A204.1 (cell line): Measurements from ENCODE around the gene TBCE.
"Not testable (repeated sequence)": the region's sequence is repeated elsewhere in the genome, so short reads cannot be mapped to it uniquely, and the experiment has no call there.

Experiments
- FAIRE-seq: peaks from 2 replicates; lab custom pipeline; 2012; peaks lifted over from hg19 to GRCh38; lab: Jason Lieb, UNC

The TBCE gene

GRCh38 chr1:235357485-235358373, 9.5 kb upstream of the TBCE start:
- FAIRE-seq, result no peak

GRCh38 chr1:235358899-235359298, 8.3 kb upstream of the TBCE start:
- no peak for FAIRE-seq

GRCh38 chr1:235364189-235364588, 3.0 kb upstream of the TBCE start:
- FAIRE-seq, result not testable (repeated sequence)

- no peak for FAIRE-seq
Observed at GRCh38 chr1:235366286-235366685, 941 bp upstream of the TBCE start.

GRCh38 chr1:235368428-235368827, 1.2 kb downstream of the TBCE start:
- FAIRE-seq, result no peak

GRCh38 chr1:235369802-235370201, 2.6 kb downstream of the TBCE start:
- no peak for FAIRE-seq

- FAIRE-seq, result no peak
Observed at GRCh38 chr1:235375919-235376605, 8.8 kb downstream of the TBCE start.

- not testable (repeated sequence) for FAIRE-seq
Observed at GRCh38 chr1:235378134-235378735, 11.0 kb downstream of the TBCE start.

GRCh38 chr1:235381955-235382739, 14.9 kb downstream of the TBCE start:
- FAIRE-seq, result not testable (repeated sequence)

- FAIRE-seq, result not testable (repeated sequence)
Observed at GRCh38 chr1:235385633-235386032, 18.4 kb downstream of the TBCE start.

- no peak for FAIRE-seq
Observed at GRCh38 chr1:235391874-235392273, 24.6 kb downstream of the TBCE start.

GRCh38 chr1:235397733-235398132, 30.5 kb downstream of the TBCE start:
- no peak for FAIRE-seq

- FAIRE-seq, result no peak
Observed at GRCh38 chr1:235399661-235400060, 32.4 kb downstream of the TBCE start.

GRCh38 chr1:235401251-235401650, 34.0 kb downstream of the TBCE start:
- no peak for FAIRE-seq

GRCh38 chr1:235402457-235403200, 35.4 kb downstream of the TBCE start:
- FAIRE-seq, result no peak

- FAIRE-seq, result no peak
Observed at GRCh38 chr1:235403593-235403992, 36.4 kb downstream of the TBCE start.

GRCh38 chr1:235404190-235404589, 37.0 kb downstream of the TBCE start:
- FAIRE-seq, result no peak

GRCh38 chr1:235407419-235407818, 40.2 kb downstream of the TBCE start:
- FAIRE-seq, result no peak

- no peak for FAIRE-seq
Observed at GRCh38 chr1:235408503-235408960, 41.3 kb downstream of the TBCE start.

GRCh38 chr1:235409042-235409820, 42.0 kb downstream of the TBCE start:
- no peak for FAIRE-seq

- no peak for FAIRE-seq
Observed at GRCh38 chr1:235410467-235410866, 43.2 kb downstream of the TBCE start.
